Measurements from ENCODE around the gene KLHL3. TPM values are rescaled to one million over a fixed set of nuclear protein-coding genes. Genes with fewer than 3 reads are reported as not detected.

Gene KLHL3
- total RNA-seq, 4 donors from 2014 or later: 1.0 to 3.0 (median 2.1) TPM

DNA sequence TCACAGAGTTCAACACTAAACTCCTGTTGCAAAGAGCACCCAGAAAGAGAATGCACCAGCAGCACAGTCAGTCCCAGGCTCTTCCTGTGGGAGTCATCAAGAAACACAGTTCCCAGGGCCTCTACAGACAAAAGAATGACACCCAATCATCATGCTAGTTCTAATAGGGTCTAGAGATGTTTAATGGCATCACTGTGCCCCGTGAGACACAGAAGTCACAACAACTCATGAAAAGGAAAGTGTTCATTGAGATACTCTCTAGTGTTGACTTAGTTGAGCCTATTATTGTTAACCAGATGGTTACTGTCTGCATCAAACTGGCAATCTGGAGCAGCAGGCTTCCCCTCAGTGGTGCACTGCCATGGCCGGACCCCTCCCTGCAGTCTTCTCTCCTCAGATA is 1.6 kb downstream of the KLHL3 start:
- H3K4me3 ChIP-seq (ENCODE audit: low read depth, poor library complexity, severe bottlenecking): no peak overlapping the region
- no peak for TF ChIP-seq POLR2A (IDR thresholded peaks at IDR 0.05)
- TF ChIP-seq, protein P1, sequence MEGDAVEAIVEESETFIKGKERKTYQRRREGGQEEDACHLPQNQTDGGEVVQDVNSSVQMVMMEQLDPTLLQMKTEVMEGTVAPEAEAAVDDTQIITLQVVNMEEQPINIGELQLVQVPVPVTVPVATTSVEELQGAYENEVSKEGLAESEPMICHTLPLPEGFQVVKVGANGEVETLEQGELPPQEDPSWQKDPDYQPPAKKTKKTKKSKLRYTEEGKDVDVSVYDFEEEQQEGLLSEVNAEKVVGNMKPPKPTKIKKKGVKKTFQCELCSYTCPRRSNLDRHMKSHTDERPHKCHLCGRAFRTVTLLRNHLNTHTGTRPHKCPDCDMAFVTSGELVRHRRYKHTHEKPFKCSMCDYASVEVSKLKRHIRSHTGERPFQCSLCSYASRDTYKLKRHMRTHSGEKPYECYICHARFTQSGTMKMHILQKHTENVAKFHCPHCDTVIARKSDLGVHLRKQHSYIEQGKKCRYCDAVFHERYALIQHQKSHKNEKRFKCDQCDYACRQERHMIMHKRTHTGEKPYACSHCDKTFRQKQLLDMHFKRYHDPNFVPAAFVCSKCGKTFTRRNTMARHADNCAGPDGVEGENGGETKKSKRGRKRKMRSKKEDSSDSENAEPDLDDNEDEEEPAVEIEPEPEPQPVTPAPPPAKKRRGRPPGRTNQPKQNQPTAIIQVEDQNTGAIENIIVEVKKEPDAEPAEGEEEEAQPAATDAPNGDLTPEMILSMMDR (IDR thresholded peaks at IDR 0.05): no peak
- WGBS, 2 donors: 60 to 81% methylated on average over 2 of the region's 2 CpGs
- intact Hi-C loops (cut with DNase I; ENCODE audit: low total_unique reads): no loop called here
- no peak for DNase-seq (ENCODE audit: low spot score in 2 of 2)

DNA sequence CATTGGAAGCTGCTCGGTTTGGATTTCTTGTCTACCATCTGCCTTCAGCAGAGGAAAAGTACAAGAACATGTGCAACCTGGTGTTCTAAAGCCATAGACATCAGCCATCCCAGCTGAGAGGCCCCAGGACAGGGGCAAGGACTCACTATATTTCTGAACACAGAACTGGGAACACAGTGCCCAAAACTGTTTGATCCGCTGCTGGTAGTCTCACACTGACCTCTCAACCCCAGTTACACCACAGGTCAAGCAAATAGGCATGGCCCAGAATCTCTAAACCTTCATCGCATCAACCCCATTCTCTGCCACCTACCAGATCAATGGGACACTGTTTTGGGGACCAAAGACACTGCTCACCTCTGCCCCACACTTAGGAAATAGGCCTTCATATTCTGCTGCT is 2.0 kb downstream of the KLHL3 start:
- intact Hi-C loops (cut with DNase I; ENCODE audit: low total_unique reads): no loop called here
- no peak overlapping the region for H3K4me3 ChIP-seq (ENCODE audit: low read depth, poor library complexity, severe bottlenecking)
- TF ChIP-seq, protein P1 (IDR thresholded peaks at IDR 0.05): no peak
- no peak for TF ChIP-seq POLR2A (IDR thresholded peaks at IDR 0.05)
- WGBS, 2 donors: 91% methylated on average over 3 of the region's 3 CpGs
- no peak for DNase-seq (ENCODE audit: low spot score in 2 of 2)

DNA sequence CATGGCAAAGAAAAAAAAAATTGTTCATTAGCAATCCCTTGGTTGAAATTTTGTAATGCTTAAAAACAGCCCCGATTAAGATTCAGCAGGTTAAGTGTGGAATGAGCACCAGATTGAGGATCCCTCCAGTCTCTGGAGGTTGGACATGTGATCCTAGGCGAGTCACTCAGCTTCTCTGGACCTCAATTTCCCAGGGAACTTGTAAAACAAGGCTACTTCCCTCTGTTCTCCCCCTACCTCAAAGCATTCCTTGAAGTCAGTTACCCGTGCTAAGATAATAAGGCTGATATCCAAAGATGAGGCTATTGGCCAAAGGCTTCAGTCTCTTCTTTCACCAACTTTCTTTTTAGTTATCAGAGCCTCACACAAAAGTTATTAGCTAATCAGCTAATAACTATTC is 2.9 kb downstream of the KLHL3 start:
- TF ChIP-seq POLR2A (IDR thresholded peaks at IDR 0.05): no peak
- WGBS, 2 donors: 85 to 90% methylated on average over 3 of the region's 3 CpGs
- no peak for DNase-seq (ENCODE audit: low spot score in 2 of 2)
- intact Hi-C loops (cut with DNase I; ENCODE audit: low total_unique reads): no loop called here
- no peak overlapping the region for H3K4me3 ChIP-seq (ENCODE audit: low read depth, poor library complexity, severe bottlenecking)

DNA sequence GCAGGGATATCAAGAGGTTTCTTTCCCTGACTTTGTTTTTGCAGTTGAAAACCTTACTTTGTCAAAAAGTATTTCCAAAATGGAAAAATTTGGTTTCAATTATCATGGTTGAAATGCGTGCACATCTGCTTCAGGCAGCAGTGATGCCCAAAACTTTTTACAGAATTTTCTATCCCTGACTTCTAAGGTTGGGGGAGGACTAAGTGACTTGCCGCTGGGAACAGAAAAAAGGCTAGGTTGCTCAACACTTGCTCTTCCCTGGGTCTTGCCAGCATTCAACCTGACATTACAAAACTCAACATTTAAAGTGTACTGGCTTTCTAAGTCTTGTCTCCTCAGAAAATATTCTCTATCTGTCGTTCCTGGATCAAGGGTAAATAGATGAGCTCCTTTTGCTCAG is 4.7 kb downstream of the KLHL3 start:
- no peak overlapping the region for H3K4me3 ChIP-seq (ENCODE audit: low read depth, poor library complexity, severe bottlenecking)
- intact Hi-C loops (cut with DNase I; ENCODE audit: low total_unique reads): no loop called here
- TF ChIP-seq POLR2A (IDR thresholded peaks at IDR 0.05): no peak
- TF ChIP-seq, protein P1 (IDR thresholded peaks at IDR 0.05): no peak
- no peak for DNase-seq (ENCODE audit: low spot score in 2 of 2)
- WGBS, 2 donors: 62 to 70% methylated on average over 3 of the region's 3 CpGs

DNA sequence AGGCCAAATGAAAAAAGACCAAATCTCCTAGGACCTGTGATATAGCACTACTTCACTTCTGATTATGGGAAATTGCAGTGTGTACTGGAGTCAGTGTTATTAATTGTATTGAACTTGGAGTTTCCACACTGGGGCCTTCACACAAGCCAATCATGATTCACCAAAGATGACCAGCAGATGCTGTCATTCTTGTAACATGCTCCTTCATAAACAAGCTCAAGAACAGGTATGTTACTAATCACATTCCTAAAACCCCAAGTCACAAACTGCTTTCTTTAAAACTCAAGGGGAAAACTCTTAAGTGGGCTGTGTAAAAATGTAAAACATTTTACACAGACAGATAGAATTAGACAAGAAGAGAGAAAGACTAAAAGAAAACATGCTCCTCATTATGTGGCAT is 5.6 kb downstream of the KLHL3 start:
- H3K4me3 ChIP-seq (ENCODE audit: low read depth, poor library complexity, severe bottlenecking): no peak overlapping the region
- TF ChIP-seq POLR2A (IDR thresholded peaks at IDR 0.05): no peak
- TF ChIP-seq, protein P1 (IDR thresholded peaks at IDR 0.05): no peak
- intact Hi-C loops (cut with DNase I; ENCODE audit: low total_unique reads): no loop called here
- no peak for DNase-seq (ENCODE audit: low spot score in 2 of 2)

DNA sequence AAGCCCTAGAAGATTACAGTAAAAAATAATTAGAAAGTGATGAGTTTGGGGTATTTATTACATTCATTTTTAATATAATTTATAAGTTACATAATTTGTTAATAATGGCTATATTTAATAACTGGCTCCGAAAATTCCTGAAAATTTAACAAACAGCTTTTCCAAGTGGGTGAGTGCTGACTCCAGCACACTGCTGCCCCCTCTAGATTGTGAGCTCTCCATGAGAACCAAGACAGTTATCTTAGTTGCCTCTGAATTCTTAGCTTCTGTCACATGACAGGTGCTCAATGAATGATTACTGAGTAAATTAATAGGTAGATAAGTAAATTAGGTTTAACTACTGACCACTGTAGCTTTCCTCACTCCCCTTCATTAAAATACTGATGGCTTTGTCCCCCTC is 7.8 kb downstream of the KLHL3 start:
- no peak for DNase-seq (ENCODE audit: low spot score in 2 of 2)
- H3K4me3 ChIP-seq (ENCODE audit: low read depth, poor library complexity, severe bottlenecking): no peak overlapping the region
- intact Hi-C loops (cut with DNase I; ENCODE audit: low total_unique reads): no loop called here
- TF ChIP-seq POLR2A (IDR thresholded peaks at IDR 0.05): no peak
- TF ChIP-seq, protein P1 (IDR thresholded peaks at IDR 0.05): no peak
- WGBS, 2 donors: 93 to 95% methylated on average over 1 of the region's 1 CpG
